Glomerular visceral epithelial cell (primary cell): ENCODE data around the gene AMZ1.
"Not testable (repeated sequence)": the region's sequence is repeated elsewhere in the genome, so short reads cannot be mapped to it uniquely, and the experiment has no call there.

Source experiments
- DNase-seq: peaks from one replicate; pipeline ENCODE4 v3.0.0-alpha.2; 2016; ENCODE audit errors: extremely low spot score

The AMZ1 gene

GRCh38 chr7:2691011-2691707 lies 3.2 kb downstream of the AMZ1 start:
- no peak for DNase-seq

DNA sequence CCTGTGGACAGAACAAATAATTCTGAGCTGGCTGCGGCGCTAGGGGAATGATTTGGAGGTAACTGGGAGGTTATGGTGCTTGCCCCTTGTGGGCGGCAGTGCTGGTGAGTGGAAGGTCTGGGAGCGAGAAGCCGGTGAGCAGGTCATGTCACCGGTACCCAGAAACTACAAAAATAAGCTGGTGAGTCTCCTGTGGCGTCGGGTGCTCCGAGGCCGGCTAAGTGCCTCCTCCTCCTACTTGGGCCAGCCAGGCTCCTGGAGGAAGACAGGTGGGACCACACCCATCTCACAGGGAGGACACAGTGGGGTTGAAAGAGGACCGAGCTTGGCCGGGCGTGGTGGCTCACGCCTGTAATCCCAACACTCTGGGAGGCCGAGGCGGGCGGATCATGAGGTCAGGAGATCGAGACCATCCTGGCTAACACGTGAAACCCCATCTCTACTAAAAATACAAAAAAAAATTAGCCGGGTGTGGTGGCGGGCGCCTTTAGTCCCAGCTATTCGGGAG lies 4.0 kb downstream of the AMZ1 start:
- DNase-seq: not testable (repeated sequence)

DNA sequence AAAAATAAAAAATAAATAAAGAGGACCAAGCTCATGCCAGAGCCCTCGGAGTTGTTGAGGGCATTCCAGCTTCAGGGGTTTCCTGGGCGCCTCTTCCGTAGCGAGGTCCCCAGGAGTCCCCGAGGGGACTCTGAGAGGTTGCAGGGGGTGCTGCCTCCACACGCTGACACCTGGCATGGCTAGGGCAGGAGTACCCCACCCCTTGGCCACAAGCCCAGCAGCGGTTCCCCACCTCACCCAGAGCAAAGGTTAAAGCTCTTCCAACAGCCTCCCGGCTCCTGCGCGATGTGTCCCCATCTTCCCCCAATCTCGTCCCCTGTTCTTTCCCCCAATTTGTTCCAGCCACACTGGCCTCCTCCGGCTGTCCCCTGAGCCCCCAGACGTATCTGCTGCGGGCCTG lies 4.5 kb downstream of the AMZ1 start:
- no peak for DNase-seq

GRCh38 chr7:2693420-2694121 lies 5.6 kb downstream of the AMZ1 start:
- DNase-seq: not testable (repeated sequence)

DNA sequence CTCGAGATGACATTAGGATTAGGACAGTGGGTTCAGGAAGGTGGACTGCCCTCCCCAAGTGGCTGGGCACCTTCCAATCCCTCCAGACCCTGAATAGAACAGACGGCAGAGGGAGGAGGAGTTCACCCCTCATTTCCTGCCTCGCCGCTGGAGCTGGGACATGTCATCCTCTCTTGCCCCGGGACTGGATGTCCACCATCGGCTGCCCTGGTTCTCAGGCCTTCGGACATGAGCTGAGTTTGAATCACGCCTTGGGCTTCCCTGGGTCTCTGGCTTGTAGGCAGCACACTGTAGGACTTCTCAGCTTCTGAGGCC lies 6.1 kb downstream of the AMZ1 start:
- not testable (repeated sequence) for DNase-seq

GRCh38 chr7:2698581-2699288 lies 10.7 kb downstream of the AMZ1 start:
- DNase-seq: no peak

GRCh38 chr7:2699289-2699620 lies 11.3 kb downstream of the AMZ1 start:
- DNase-seq: no peak

- no peak for DNase-seq
Measured at GRCh38 chr7:2700141-2700850, 12.3 kb downstream of the AMZ1 start.

GRCh38 chr7:2701424-2701823 lies 13.4 kb downstream of the AMZ1 start:
- DNase-seq: no peak

DNA sequence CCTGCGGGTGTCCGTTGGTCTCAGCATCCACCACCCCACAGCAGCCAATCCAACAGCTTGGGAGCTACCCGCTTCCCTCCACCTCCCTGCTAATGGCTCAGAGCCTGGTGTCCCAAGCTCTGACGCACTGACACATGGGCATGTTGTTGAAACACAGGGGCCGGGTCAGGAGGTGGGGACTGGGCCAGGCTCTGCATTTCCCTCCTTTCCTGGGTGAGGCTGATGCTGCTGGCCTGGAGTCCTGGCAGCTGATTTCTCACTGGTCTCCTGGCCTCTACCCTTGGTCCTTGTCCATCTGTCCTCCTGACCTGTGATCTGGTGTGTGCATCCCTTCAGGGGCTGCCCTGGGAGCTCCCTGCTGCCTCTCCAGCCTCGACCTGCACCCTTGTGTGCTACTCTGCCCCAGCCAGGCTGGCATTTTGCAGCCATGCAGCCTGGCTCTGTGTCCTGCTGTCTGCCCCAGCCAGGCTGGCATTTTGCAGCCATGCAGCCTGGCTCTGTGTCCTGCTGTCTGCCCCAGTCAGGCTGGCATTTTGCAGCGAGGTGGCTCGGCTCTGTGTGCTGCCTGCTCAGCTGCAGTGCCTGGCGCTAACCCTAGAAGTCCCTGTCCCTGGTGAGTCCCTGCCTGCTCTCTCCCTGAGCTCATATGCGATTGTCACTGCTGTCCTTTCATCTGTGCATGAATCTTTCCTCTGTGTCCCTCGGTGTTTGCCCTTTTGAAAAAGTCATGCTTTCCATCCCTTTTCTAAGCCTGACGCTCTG lies 14.0 kb downstream of the AMZ1 start:
- DNase-seq: no peak

- no peak for DNase-seq
Measured at GRCh38 chr7:2702594-2702957, 14.6 kb downstream of the AMZ1 start.

DNA sequence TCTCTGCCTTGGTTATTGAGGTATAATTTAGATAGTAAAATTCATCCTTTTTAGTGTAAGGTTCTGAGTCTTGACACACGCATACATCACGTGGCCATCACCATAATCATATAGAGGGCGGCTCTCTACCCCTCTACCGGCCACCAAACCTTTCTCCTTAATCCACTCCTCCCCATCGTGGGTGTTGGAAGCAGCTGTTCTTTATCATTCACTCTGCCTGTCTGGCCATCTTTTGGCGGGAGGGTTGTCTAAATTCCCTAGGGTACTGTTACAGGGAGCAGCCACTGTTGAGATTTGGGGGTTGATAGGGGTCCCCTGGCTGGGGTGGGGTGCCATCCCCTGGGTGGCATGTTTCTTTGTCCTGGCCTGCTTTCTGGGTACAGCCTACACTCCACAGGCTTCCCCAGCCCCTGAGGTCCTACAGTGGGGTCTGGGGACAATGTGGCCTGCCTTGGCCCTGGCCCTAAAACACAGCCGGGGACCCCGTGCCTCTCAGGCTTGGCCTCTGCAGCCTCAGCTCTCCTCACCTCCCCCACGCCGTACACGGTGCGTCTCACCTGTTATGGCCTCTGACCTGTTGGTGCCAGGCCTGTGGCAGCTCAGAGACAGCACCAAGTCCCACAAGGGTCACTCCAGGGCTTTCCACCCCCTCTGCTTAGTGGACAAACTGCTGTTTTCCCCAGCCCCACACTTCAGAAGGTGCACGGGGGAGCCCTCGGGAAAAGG lies 17.5 kb downstream of the AMZ1 start:
- DNase-seq: no peak

GRCh38 chr7:2706685-2707126 lies 18.7 kb downstream of the AMZ1 start:
- DNase-seq: no peak

DNA sequence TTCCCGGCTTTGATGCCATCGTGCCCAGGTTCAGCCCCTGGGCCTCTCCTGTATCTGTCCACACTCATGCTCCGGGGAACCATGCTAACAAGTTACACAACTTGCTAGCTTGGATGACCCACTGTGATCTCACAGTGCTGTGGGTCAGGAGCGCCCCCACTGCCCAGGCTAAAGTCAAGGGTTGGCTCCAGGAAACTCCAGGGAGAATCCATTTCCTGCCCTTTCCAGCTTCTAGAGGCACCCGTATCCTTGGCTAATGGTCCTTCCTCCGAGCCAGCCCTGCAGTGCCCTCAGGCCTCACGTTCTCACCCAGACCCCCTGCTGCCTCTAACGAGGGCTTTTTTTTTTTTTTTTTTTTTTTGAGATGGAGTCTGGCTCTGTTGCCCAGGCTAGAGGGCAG lies 19.5 kb downstream of the AMZ1 start:
- no peak for DNase-seq

GRCh38 chr7:2708041-2708440 lies 20.0 kb downstream of the AMZ1 start:
- no peak for DNase-seq

GRCh38 chr7:2708547-2709310 lies 20.7 kb downstream of the AMZ1 start:
- no peak for DNase-seq

GRCh38 chr7:2709553-2710285 lies 21.7 kb downstream of the AMZ1 start:
- DNase-seq: no peak

- DNase-seq: no peak
Measured at GRCh38 chr7:2710286-2710655, 22.3 kb downstream of the AMZ1 start.

DNA sequence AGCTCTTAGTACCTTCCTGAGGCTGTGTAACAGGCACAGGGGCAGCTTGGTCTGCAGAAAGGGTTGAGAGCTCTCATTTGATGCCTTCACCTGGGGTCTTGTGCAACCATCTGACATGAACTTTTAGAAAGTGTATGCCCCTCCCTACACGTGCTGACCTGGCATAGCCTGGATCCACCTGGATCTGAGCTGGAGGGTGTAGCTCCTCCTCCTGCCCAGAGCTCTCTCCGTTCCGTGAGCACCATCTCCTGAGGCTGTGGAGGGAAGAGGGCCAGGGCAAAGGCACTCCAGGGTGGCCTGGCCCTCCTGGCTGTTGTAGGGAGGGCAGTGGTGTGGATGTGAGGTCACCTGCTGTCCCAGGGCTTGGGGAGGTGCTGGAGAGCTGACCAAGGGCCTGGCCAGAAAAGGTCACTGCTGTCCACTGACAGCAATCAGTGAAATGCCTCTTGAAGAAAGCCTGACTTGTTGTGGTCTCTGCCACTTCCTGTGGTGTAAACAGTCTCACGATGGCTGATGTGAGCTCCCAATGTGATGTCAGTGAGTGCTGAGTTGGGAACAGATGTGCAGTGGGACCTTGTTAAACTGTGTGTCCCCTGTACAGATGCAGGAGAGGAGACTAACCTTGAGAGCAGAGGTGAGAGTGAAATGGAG lies 23.0 kb downstream of the AMZ1 start:
- DNase-seq: no peak
